ENCODE measurements around the gene NCKAP5.

DNA sequence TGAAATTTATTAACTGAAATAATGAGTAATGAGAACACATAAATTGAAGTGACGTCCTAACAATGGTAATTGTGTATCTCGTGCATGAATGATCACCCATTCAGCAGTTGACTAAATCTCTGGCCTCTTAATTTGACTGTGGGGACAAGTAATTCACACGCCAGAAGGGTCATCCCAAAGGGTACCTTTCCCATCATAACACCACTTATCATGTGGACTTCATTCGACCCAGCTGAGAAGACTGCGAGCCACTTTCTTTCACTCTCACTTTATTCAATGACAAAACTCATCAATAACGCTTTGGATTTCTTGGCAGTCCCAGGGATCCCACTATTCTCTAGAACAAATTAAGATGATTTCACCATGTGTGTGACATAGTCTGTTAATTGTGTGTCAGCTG is 835.6 kb downstream of the NCKAP5 start:
- TF ChIP-seq SUZ12 (IDR thresholded peaks at IDR 0.05; ENCODE audit: extremely low read depth, insufficient read depth, insufficient read length): no peak
- no peak for TF ChIP-seq YY1 (IDR thresholded peaks at IDR 0.05; ENCODE audit: insufficient read depth, insufficient read length)

All from NT2/D1 (cell line).